ENCODE data around the gene JAG2.

- no peak for TF ChIP-seq POLR2A (IDR thresholded peaks at IDR 0.05; ENCODE audit: low read length)
- no peak for TF ChIP-seq GATA1 (IDR thresholded peaks at IDR 0.05; ENCODE audit: low read depth, low read length)
Measured at GRCh38 chr14:105155071-105155651, 13.4 kb downstream of the JAG2 start.

Data from erythroblast (primary cell).